GM21447 (cell line): Measurements from ENCODE around the gene PLCH1.

Experiments used
- ATAC-seq: cut with Tn5 transposase; IDR thresholded peaks from one replicate; pipeline ENCODE4 v1.9.1; 2021; ENCODE audit not compliant: unreplicated experiment

PLCH1 gene, protein sequence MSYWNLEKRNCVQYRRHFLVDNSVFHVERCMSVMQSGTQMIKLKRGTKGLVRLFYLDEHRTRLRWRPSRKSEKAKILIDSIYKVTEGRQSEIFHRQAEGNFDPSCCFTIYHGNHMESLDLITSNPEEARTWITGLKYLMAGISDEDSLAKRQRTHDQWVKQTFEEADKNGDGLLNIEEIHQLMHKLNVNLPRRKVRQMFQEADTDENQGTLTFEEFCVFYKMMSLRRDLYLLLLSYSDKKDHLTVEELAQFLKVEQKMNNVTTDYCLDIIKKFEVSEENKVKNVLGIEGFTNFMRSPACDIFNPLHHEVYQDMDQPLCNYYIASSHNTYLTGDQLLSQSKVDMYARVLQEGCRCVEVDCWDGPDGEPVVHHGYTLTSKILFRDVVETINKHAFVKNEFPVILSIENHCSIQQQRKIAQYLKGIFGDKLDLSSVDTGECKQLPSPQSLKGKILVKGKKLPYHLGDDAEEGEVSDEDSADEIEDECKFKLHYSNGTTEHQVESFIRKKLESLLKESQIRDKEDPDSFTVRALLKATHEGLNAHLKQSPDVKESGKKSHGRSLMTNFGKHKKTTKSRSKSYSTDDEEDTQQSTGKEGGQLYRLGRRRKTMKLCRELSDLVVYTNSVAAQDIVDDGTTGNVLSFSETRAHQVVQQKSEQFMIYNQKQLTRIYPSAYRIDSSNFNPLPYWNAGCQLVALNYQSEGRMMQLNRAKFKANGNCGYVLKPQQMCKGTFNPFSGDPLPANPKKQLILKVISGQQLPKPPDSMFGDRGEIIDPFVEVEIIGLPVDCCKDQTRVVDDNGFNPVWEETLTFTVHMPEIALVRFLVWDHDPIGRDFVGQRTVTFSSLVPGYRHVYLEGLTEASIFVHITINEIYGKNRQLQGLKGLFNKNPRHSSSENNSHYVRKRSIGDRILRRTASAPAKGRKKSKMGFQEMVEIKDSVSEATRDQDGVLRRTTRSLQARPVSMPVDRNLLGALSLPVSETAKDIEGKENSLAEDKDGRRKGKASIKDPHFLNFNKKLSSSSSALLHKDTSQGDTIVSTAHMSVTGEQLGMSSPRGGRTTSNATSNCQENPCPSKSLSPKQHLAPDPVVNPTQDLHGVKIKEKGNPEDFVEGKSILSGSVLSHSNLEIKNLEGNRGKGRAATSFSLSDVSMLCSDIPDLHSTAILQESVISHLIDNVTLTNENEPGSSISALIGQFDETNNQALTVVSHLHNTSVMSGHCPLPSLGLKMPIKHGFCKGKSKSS (N-terminal part only)

DNA sequence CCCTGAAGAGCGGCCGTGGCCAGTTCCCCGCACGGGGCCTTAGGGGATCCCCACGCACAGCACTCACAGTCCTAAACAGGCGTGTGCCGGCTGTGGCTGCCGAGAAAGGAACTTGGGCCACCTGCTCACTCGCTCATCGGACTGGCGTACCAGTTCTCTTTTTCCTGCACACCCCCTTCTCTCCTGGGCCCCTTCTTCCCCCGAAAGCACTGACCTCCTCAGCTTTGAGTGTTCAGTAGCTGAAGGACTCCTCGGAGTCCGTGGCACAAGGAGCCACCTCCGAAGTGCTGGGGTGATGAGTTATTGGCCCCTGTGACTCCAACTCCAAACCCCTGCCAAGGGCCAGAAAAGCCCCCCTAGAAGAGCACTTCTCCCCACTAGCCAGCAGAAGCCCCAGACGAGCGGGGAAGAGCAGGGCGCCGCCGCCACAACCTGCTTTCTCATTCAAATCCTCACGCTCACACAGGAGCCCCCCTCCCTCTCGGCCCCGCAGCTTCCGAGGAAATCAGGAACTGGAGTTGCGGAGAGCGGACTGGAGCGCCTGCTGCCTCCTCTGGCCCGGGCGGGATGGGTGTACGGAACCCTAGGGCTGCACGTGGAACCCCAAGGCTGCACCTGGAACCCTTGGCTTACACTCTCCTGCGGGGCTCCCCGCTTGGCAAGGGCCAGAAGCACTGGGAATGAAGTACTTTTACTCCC, at the start of gene PLCH1:
PLCH1 (minus strand) TSS at position 446 of the 699 bp plus-strand sequence. CDS start 40,847 bp downstream, outside the sequence.
- peak; percentile 71 for ATAC-seq

DNA sequence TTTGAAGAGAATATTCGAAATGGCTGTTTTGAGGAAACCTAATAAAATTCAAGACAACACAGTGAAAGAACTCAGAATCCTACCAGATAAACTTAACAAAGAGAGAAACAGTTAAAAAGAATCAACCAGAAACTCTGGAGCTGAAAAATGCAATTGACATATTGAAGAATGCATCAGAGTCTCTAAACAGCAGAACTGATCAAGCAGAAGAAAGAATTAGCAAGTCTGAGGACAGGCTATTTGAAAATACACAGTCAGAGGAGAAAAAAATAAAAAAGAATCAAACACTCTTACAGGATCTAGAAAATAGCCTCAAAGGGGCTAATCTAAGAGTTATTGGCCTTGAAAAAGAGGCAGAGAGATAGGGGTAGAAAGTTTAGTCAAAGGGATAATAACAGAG, 47.7 kb upstream of the PLCH1 start:
- no peak for ATAC-seq

DNA sequence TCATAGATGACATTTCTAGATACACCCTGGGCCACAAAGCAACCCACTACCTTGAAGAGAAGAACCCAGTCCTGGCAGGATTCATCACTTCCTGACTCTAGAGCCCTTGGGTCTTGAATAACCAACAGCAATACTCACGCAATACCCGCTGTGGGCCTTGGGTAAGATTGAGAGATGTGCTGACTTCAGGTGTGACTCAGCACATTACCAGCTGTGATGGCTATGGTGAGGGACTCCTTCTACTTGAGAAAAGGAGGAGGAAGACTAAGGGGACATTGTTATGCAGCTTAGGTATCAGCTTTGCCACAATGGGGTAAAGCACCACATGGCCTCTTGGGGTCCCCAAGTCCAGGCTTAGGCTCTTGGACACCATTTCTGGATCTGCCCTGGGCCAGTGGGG, 46.3 kb upstream of the PLCH1 start:
- no peak for ATAC-seq

DNA sequence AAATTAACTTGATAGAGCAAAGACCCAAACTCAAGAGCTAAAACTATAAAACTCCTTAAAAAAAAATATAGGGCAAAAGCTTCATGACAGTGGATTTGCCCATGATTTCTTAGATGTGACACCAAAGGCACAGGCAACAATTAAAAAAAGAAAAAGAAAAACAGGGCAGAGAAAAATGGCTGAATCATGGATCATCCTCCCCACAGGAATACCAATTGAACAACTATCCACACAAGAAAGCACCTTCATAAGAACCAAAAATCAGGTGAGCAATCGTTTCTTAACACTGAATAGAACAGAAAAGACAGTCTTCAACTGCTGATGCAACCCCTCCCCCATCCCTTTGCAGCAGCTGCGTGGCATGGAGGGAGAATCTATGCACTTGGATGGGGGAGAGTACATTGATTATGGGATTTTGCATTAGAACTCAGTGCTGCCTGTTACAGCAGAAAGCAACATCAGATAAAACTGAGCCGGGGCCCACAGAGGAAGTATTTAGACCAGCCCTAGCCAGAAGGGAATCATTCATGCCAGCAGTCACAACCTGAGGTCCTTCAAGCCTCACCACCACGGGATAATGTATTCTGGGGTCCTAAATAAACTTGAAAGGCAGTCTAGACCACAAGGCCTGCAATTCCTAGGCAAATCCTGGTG, 45.5 kb upstream of the PLCH1 start:
- ATAC-seq, result no peak

DNA sequence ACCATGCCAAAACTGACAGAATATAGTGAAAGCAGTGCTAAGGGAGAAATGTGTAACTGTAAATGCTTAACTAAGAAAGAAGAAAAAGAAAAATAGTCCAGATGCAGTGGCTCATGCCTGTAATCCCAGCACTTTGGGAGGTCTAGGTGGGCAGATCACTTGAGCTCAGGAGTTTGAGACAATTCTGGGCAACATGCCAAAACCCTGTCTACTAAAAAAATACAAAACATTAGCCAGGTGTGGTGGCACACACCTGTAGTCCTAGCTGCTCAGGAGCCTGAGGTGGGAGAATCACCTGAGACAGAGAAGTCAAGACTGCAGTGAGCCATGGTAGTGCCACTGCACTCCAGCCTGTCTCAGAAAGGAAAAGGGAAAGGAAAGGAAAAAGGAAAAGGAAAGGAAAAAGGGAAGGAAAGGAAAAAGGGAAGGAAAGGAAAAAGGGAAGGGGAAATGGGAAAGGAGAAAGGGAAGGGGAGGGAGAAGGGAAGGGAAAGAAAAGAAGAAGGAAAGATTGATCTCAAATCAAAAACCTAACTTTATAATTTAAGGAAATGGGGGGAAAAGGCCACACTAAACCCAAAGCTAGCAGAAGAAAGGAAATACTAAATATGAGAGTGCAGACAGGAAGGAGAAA, 40.9 kb upstream of the PLCH1 start:
- ATAC-seq, result no peak

DNA sequence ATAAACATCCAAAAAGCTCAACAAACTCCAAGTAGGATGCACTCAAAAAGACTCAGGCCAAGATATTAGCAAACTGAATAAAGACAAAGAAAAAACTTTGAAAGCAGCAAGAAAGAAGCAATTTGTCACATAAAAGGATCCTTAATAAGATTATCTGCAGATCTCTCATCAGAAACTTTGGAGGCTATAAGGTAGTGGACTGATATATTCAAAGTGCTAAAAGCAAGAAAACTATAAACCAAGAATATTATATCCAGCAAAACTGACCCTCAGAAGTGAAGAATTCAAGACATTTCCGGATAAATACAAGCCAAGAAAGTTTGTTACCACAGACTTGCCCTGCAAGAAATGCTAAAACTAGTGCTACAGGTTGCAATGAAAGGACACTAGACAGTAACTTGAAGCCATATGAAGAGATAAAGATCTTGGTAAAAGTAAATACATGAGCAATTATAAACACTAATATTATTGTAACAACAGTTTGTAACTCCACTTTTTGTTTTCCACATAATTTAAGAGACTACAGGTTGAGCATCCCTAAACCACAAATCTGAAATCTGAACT, 37.6 kb upstream of the PLCH1 start:
- ATAC-seq, result no peak

DNA sequence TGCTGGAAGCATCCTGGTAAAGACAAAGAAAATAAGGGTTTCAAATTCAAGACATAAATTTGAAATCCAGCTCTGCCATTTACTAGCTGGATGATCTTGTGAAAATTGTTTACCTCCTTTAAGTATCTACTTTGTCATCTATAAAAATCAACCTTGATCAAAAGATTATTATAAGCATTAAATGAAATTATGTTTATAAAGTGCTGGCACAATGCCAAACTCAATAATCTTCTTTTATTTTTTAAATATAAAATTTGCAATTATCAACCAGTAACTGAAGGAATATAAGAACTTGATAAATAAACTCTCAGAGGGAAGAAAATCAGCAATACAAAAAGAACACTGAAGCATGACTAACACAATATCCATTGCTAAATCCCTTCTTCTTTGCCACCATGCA, 35.4 kb upstream of the PLCH1 start:
- no peak for ATAC-seq

DNA sequence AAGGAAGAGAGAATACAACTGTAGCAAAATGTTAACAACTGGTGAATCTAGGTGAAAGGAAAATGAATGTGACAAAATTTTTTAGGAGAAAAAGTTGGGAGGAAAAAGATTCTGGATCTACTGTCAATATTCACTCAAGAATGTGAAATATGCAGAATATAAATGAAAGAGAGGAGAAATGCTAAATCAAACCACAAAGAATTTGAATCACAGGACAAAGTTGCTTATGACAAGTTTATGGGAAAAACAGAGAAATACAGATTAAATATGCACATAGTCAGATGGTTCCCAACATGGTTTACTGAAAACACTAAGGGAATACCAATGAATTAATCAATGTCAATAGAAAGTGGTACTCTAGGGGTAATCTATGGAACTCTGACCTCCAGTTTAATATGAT, 33.6 kb upstream of the PLCH1 start:
- no peak for ATAC-seq

DNA sequence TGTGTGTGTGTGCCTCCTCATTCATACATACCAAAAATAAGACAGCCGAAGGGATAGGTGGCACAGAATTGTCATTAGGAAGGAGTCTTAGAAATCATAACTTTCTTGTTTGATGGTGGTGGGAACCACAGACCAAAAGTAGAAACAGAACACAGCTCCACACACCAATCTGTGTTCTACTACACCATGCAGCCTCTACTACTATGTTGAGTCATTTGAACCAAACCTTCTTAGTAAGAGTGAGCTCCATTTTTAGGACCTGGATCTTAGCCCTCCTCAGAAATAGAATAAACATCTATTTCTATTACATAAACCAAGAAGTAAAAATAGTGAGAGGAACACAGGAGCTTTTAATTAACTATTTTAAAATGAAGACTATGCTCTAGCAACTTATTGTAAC, 27.9 kb upstream of the PLCH1 start:
- ATAC-seq, result no peak

DNA sequence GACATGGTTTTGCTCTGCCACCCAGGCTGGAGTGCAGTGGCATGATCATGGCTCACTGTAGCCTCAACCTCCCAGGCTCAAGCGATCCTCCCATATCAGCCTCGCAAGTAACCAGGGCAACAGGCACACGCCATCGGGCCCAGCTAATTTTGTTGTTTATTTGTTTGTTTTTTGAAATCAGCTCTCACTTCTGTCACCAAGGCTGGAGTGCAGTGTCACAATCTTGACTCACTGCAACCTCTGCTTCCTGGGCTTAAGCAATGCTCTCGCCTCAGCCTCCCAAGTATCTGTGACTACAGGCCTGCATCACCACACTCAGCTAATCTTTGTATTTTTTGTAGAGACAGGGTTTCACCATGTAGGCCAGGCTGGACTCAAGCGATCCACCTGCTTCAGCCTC, 26.3 kb upstream of the PLCH1 start:
- ATAC-seq, result no peak

DNA sequence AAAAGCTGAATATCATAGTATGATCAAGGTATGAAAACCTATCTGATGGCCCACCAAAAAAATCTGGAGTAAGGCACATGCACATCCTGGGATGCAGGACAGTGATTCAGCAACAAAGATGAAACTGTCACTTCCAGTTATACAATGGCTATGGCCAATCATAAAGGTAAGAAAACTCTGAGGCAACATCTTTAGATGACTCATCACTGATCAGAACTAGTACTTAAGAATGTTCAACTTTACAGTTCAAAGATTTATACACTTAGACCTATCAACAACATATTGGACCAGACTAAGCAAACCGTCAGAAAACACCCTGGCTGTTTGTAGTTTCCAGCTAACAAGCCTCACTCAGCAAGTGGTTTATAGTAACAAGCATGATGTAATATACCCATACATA, 21.3 kb upstream of the PLCH1 start:
- ATAC-seq, result no peak

DNA sequence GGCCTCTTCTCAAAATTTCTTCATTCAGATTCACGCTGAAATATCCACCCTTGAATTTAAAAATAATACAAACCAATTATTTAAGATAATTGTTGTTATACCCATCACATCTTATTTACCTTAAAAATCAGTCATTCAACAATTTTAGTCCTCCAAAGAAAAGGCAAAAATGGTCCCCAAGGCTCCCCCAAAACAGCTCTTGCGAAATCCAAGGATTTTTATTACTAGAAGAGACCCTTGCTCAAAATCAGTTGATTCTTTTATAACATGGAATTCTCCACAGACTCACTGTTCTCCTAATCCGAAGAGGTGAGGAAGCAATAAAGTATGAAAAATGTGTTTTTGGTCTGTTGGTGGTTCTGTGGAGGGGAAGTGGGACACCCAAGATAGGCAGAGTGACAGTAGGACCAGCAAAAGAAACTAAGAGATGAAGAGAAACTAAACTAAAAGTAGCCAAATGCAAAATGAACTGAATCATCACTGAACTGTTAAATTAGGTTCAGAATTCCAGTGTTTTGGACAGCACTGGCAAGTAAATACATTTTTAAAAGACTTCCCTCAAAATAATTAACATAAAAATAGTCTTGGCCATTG, 19.1 kb upstream of the PLCH1 start:
- no peak for ATAC-seq

DNA sequence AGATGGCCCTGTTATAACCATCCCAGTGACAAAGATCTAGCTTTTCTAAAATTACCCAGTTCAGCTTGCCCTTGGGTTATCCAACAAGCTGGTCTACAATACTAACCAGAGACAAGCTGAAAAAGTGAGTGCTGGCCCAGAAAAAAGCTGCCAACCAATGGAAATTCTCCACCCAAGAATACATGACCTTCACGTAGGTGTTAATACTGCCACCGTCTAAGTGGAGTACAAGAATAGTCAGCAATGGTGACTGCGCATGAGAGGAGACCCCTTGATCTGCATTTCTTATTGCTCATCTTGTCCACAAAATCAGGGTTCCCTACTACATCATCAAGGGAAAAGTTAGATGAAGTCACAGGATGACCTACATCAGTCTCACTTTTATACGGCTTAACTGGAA, 15.8 kb upstream of the PLCH1 start:
- ATAC-seq, result no peak

DNA sequence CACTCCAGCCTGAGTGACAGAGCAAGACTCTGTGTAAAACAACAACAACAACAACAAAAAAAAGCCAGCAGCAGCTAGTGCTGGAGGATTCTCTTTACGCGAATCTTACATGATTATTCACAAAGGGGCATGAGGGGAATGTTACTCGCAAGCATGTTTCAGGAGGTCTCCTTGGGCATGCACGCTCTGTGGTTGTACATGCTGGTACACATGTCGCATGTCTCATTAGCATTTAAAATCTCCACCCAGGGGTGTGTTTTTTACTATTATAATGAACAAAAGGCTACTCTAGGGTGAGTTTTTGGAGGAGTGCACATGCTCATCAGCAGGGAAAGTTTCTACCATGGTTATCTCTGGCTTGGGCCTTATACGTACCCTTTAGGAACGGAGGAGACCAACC, 12.7 kb upstream of the PLCH1 start:
- no peak for ATAC-seq

DNA sequence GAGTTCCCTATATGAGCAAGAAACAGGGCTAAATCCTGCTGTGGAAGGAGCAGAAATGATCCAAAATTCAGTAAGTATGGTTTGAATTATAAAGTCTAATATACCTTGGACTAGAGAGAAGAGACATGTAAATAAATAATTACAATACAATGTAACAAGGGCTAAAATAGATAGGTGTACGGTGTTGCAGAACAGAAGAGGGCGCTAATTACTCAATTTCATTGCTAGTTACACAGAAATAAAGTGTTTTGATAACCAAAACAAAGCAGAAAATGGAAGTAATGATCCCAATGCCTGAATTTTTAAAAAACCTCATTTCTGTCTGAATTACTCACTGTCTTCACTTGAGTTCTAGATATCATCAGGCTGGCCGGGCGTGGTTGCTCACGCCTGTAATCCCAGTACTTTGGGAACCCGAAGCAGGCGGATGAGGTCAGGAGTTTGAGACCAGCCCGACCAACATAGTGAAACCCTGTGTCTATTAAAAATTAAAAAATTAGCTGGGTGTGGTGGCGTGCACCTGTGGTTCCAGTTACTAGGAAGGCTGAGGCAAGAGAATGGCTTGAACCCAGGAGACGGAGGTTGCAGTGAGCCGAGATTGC, 8.3 kb upstream of the PLCH1 start:
- ATAC-seq, result no peak

DNA sequence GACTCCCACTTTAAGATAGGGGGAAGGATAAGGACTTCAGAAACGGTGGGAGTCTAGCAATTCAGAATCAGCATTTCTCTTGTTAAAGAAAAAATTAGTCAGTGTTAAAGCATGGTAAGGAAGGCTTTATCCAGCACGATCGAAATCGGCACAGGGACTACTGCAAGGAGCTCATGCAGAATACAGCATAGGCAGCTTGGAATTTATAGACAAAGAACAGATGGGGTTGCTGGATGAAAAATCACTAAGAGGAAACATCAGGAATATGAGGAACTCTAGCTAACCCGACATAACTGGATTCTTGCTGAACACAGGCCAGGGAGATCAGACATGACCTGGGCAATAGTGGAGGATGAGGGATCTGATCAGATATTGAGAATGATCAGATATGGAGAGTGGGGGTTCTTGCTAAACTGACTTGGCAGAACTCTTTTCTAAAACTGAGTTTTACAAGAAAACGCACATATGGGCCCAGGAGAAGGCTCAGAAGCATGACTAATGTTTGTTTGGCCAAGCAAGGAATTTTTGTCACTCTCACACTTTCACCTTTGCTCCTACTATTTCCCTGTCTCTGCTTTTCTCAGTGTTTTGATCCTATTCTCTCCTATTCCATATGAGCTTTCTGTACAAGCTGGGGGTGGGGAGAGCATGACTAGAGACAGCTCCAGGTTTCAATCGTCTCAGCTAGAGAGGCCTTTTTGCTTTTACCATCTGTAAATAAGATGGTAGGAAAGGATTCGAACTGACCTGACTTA, 3.9 kb upstream of the PLCH1 start:
- no peak for ATAC-seq

DNA sequence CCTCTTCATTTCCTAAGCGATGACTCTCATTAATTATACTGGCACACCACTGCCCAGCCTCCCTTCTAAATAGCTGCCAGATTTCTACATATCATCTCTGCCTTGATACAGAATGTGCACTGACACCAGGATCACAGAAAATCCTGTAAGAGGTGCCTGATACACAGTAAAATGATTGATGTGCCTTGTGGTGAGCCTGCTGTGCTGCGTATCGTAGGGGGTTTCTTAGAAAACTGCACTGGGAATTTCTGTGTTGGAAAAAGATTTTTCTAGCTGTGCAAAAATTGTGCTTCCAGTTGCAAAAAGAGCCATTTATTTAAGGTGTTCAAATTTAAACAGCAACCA, 3.0 kb upstream of the PLCH1 start:
- ATAC-seq, result no peak

DNA sequence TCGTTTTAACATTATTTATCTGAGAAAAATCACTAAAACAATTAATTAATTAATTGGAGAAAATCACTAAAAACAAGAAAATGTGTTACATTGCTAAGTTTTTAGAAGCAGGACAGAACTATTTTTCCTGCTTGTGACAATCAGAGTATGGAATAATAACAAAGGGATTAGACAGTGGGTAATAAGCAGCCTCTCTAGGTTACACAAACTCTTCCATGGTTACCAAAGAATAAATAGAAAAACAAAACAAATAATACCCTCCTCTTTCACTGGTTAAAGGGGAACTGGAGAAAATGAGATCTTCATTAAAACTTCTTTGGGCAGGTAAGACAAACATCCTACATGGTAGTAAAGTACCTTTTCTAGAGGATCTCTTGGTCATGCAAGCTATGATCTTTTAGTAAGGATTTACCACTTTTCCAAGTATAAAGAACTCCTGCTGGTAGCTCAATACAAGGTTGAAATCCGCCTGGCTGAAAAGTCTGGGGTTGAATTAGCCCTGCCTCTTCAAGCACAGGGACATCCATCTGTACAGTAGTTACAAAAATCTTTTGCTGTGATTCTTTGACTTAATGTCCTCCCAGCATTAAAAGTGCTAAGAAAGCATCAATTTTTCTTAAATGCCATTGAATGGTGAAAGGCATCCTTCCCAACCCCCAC, 2.5 kb upstream of the PLCH1 start:
- no peak for ATAC-seq
